GM12873 (cell line): ENCODE measurements around the gene PAX8.

Experiments used
- CTCF ChIP-seq: IDR thresholded peaks from 2 replicates; pipeline ENCODE4 v1.5.1; 2012; ENCODE audit warnings: low read depth, mild to moderate bottlenecking, moderate library complexity, low read length, control low read depth; ENCODE audit not compliant: insufficient read depth; ENCODE audit errors: missing control alignments

Gene PAX8

GRCh38 chr2:113242327-113242726 lies 36.4 kb downstream of the PAX8 start:
- TF ChIP-seq CTCF = no peak

- TF ChIP-seq CTCF = no peak
Measured at GRCh38 chr2:113240915-113241911, 37.5 kb downstream of the PAX8 start.

GRCh38 chr2:113240150-113240914 lies 38.4 kb downstream of the PAX8 start:
- no peak for TF ChIP-seq CTCF

DNA sequence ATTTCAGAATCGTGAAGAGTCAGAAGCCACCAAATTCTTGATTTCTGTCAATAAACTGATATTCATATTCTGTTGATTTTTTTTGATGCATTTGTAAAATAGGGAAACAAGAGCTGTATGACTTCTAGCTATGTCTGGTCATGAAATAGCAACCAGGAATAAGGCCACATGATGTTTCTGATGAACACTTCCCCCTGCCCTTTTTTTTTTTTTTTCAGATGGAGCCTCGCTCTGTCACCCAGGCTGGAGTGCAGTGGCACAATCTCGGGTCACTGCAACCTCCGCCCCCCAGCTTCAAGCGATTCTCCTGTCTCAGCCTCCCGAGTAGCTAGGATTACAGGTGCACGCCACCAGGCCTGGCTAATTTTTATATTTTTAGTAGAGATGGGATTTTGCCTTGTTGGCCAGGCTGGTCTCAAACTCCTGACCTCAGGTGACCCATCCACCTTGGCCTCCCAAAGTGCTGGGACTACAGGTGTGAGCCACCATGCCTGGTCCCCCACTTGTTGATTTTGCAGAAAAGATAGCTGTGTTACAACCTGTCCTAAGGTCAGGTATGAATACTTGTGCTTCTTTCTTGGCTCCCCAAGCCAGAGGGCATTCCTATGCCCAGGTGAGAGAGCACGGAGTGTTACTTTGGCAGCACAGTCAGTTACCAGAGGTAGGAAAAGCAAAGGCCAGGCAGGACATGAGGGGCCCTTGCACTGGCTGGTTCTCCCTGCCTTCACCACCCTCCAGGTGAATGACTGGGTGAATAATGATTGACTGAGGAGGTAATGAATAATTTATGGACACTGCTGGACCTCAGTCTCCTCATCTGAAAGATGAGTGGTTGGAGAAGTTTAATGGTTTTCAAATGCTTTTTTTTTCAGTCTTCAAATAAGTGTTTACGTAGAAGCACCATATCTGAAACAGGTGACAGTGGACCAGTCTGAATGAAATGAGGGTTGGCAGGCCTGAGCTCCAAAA lies 39.6 kb downstream of the PAX8 start:
- TF ChIP-seq CTCF = no peak

- no peak for TF ChIP-seq CTCF
Measured at GRCh38 chr2:113237604-113238160, 41.0 kb downstream of the PAX8 start.

DNA sequence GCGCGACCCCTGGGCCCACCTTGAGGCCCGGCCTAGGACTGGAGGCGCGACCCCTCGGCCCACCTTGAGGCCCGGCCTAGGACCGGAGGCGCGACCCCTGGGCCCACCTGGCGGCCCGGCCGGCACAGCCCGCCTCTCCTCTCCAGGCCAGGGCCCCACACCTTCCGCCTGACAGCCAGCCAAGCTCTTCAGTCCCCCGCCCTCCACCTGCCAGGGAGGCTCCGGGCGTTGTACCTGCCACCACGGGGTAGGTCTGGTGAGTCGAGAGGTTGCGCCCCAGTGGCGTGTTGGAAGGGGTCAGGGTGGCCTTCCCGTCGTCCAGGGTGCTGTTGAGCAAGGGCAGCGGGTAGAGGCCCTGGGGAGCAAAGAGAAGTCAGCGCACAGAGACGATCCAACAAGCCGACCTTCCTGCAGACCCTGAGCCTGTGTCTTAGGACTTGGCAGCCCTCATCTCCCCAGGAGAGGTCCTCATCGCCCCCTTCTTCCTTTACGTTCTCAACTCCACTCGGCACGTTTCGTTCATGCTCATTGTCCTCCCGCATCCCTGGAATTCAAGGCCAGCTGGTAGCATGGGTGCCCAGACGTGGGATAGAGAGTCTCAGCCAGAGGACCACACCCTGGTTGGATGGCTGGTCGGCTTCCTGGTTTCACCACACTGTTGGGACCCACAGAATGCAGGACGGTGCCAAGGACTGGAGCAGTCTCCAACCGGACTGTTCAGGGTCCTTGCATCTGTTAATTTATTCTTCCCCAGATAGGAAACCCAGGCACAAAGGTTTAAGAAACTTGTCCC lies 42.2 kb downstream of the PAX8 start:
- no peak for TF ChIP-seq CTCF
